Thymus (tissue), 11 donors: ENCODE measurements around the gene CD300LG. TPM values are rescaled to one million over a fixed set of nuclear protein-coding genes. Genes with fewer than 3 reads are reported as not detected.

Source experiments
- DNase-seq, 9 donors: peaks; one replicate each; pipeline ENCODE4 v3.0.0-alpha.2; 2013; ENCODE audit warnings: low spot score in 9 of 9, low read depth in 6 of 9, missing footprints in 1 of 9
- H3K27ac ChIP-seq, 2 donors: one replicate each; pipeline ENCODE4 v1.5.1; 2013; ENCODE audit warnings: control low read depth in 1 of 2, low read depth in 1 of 2, low read length in 1 of 2, mild to moderate bottlenecking in 1 of 2, moderate library complexity in 1 of 2
- H3K27me3 ChIP-seq, 2 donors: one replicate each; pipeline ENCODE4 v1.5.1; 2013; ENCODE audit warnings: low read length in 1 of 2; ENCODE audit not compliant: control insufficient read depth in 2 of 2, insufficient read depth in 1 of 2
- H3K36me3 ChIP-seq, 2 donors: one replicate each; pipeline ENCODE4 v1.5.1; 2013; ENCODE audit warnings: low read length in 1 of 2, mild to moderate bottlenecking in 1 of 2, moderate library complexity in 1 of 2; ENCODE audit not compliant: control insufficient read depth in 2 of 2, insufficient read depth in 2 of 2
- H3K4me1 ChIP-seq, 2 donors: one replicate each; pipeline ENCODE4 v1.5.1; 2013; ENCODE audit warnings: low read length in 2 of 2; ENCODE audit not compliant: control insufficient read depth in 2 of 2, insufficient read depth in 2 of 2
- H3K4me3 ChIP-seq, 2 donors: one replicate each; pipeline ENCODE4 v1.5.1; 2013; ENCODE audit warnings: low read length in 2 of 2, control low read depth in 1 of 2, mild to moderate bottlenecking in 1 of 2
- H3K9me3 ChIP-seq, 2 donors: one replicate each; pipeline ENCODE4 v1.5.1; 2013; ENCODE audit warnings: low read length in 1 of 2, mild to moderate bottlenecking in 1 of 2; ENCODE audit not compliant: control insufficient read depth in 2 of 2, insufficient read depth in 1 of 2
- WGBS: extraction: QIAGEN DNeasy Blood & Tissue Kit; methylation state at CpG from one replicate; pipeline ENCODE4 v1.1.7; 2013; 5-methylcytosine and 5-hydroxymethylcytosine counted together
- polyA plus RNA-seq: library from polyadenylated mRNA; stranded (reverse); fragments of 200-250 nt; gene quantifications from one replicate; pipeline ENCODE4 v1.2.3, GENCODE V29; 2013
- total RNA-seq: library from RNA; stranded (reverse); fragments of 120-200 nt; gene quantifications from one replicate; pipeline ENCODE4 v1.2.4, GENCODE V29; 2013
- donor health status: healthy.

Gene CD300LG
- total and polyA plus RNA-seq, 2 donors: 0.71 to 5.7 TPM

GRCh38 chr17:43810226-43810715 lies 36.7 kb upstream of the CD300LG start:
- Histone ChIP-seq H3K4me3 (no peak overlapping the region), H3K4me1 (no peaks in the 10 kb centered on the region), H3K27me3 (no peaks in the 10 kb centered on the region), H3K27ac (no peak overlapping the region), H3K9me3 (no peaks in the 10 kb centered on the region), H3K36me3 (no peaks in the 10 kb centered on the region)
- WGBS: 84% methylated on average over 4 of the region's 4 CpGs
- no peak for DNase-seq

DNA sequence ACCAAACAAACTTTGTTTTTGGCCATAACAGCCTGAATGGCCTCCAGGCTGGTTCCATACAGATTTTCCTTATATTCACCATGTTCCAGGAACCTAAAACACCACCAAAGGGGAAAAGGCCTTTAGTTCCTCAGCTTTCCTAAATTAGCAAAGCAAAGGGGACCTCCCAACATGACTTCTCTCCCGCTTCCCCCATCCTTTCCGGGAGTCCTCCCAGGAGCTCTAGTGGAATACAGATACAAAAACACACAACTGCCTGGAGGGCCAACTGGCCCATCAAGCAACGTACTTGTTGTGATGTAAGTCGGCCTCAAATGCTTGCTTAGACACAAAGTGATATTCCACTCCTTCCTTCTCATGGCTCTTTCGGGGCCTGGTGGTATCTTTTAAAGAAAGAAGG lies 36.2 kb upstream of the CD300LG start:
- Histone ChIP-seq H3K4me3 (no peak overlapping the region), H3K27ac (no peak overlapping the region), H3K9me3 (no peaks in the 10 kb centered on the region), H3K4me1 (no peaks in the 10 kb centered on the region), H3K27me3 (no peaks in the 10 kb centered on the region), H3K36me3 (no peaks in the 10 kb centered on the region)
- WGBS: 96% methylated on average over 5 of the region's 5 CpGs
- no peak for DNase-seq

DNA sequence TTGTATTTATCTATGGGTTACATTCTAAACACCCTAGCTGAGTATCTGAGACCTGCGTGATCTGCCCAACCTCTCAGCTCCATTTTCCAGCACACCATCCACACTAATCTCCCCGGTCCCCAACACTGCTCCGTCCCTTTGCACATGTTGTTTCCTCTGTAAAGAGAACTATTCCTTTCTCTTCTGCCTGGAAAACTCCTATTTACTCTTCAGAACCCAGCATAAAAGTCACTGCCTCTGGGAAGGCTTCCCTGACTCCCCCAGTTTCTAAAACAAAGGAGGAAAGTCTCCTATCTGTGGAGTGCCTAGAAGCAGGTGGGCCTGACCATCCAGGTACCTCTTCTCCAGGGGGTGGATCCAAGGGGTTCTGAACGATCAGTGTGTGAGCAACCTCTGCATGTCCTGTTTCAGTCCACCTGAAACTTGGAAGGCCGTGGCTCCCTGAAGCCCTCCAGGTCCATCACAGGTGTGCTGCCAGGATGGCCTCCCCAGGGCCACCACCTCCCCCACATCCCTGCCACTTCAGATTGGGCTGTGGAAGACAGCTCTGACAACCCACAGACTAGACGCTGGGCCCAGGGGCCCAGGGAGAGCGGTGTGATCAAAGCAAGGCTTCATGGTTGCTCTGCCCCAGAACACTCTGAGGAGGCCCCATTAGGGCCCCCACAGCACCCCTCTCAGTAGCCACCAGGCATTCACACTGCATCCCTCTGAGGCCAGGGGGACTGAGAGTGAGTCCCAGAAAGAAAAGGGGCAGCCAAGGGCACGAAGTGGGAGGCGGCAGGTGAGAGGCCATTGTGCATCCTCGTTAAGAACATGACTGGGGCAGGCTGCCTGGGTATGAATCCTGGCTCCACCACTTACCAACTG lies 34.3 kb upstream of the CD300LG start:
- DNase-seq: no peak
- H3K36me3 ChIP-seq: no peaks in the 10 kb centered on the region
- H3K27me3 ChIP-seq: no peaks in the 10 kb centered on the region
- H3K9me3 ChIP-seq: no peaks in the 10 kb centered on the region
- WGBS: 95% methylated on average over 10 of the region's 10 CpGs
- H3K27ac ChIP-seq: no peak overlapping the region
- no peak overlapping the region for H3K4me3 ChIP-seq
- no peaks in the 10 kb centered on the region for H3K4me1 ChIP-seq

DNA sequence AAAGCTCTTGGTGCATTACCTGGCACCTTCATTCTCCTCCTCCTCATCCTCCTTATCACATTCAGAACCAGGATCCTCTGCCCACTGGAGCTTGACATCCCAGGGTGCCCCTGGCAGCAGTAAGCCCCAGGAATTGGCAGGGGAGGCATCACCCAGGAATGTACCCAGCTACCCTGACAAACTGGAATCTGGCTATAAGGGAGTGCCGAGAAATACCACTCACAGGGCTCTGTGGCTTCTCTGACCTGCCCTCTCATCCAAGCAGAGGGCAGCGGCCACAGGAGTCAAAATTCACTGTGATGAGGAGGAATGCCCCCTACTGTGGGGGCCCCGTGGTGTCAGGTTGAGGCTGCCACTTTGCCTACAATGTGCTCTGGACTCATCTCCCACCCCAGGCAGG lies 33.6 kb upstream of the CD300LG start:
- no peak for DNase-seq
- H3K36me3 ChIP-seq: no peaks in the 10 kb centered on the region
- WGBS: 89% methylated on average over 3 of the region's 3 CpGs
- H3K4me1 ChIP-seq: no peaks in the 10 kb centered on the region
- H3K27me3 ChIP-seq: no peaks in the 10 kb centered on the region
- H3K4me3 ChIP-seq: no peak overlapping the region
- H3K27ac ChIP-seq: no peak overlapping the region
- no peaks in the 10 kb centered on the region for H3K9me3 ChIP-seq

- Histone ChIP-seq H3K4me1 (no peaks in the 10 kb centered on the region), H3K36me3 (no peaks in the 10 kb centered on the region), H3K27me3 (no peaks in the 10 kb centered on the region), H3K27ac (no peak overlapping the region), H3K4me3 (no peak overlapping the region), H3K9me3 (no peaks in the 10 kb centered on the region)
- no peak for DNase-seq
- WGBS: 88% methylated on average over 12 of the region's 12 CpGs
These were observed 33.0 kb upstream of the CD300LG start for GRCh38 chr17:43814026-43814425.

DNA sequence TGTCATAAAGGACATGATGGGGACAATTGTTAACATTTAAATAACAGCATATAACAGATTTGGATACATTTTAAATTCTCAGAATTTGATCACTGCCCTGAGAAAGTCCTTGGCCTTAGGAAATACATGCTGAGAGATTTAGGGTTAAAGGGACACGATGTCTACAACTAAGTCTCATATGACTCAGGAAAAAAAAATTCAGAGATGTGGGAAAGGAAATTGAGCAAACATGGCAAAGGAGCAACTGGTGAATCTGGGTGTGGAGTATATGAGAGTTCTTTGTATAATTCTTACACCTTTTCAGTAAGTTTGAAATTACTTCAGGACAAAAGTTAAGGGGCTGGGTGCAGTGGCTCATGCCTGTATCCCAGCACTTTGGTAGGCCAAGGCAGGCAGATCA lies 32.3 kb upstream of the CD300LG start:
- Histone ChIP-seq H3K36me3 (no peaks in the 10 kb centered on the region), H3K27me3 (no peaks in the 10 kb centered on the region)

DNA sequence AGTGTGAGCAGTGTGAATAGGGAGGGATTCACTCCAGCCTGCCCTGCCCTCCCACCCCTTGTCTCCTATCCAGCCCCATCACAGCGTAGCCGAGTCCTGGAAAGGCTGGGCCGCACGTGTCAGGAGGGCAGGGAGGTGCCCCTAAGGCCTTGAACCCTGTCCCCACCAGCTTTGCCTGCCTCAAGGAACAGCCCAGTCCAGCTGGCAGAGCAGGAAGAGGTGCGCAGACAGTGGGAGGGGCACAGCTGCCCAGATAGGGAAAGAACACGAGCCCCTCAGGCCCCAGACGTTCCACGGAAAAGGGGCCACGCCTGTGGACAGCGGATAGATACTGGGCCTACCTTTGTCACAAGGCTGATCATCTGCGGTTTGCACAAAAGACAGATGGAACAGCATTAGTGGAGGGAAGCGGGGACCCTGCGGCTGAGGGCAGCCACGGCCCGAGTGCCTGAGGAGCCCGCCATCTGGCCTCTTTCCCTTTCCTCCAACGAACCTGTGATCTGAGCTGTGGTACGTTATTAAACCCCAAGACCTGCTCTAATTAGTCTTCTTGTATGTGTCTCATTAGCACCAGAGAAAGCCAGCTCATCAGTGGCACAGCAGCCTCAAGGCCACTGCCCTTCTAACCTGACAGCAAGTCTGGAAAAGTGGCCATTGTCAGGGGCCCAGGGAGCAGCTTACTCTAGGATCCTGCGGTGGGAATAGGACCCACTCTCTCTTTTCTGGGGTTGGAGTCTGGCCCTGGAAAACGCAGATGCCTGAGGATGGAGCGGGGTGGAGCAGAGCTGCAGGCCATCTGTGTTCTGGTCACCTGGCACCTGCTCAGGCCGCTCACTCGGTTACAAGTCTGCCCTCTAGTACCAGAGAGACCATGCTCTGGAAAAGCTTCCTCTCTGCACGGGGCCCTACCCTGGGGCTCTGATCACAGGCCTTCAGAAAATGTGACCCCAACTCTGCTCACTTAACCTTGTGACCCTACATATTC lies 30.3 kb upstream of the CD300LG start:
- no peak overlapping the region for H3K27ac ChIP-seq
- no peaks in the 10 kb centered on the region for H3K4me1 ChIP-seq
- peaks cover 0 to 3% of the 10 kb centered on the region in 2 donors for H3K27me3 ChIP-seq
- no peaks in the 10 kb centered on the region for H3K9me3 ChIP-seq
- no peak for DNase-seq
- WGBS: 98% methylated on average over 24 of the region's 24 CpGs
- H3K4me3 ChIP-seq: no peak overlapping the region
- H3K36me3 ChIP-seq: no peaks in the 10 kb centered on the region

More for the DNA sequence above, 32.3 kb upstream of the CD300LG start:
- Histone ChIP-seq H3K27ac (no peak overlapping the region), H3K4me3 (no peak overlapping the region), H3K4me1 (no peaks in the 10 kb centered on the region), H3K9me3 (no peaks in the 10 kb centered on the region)
- WGBS: 76% methylated on average over 1 of the region's 1 CpG
- no peak for DNase-seq

GRCh38 chr17:43817826-43818225 lies 29.1 kb upstream of the CD300LG start:
- DNase-seq: no peak
- WGBS: 96% methylated on average over 9 of the region's 9 CpGs
- H3K9me3 ChIP-seq: no peaks in the 10 kb centered on the region
- no peaks in the 10 kb centered on the region for H3K36me3 ChIP-seq
- peaks cover 0 to 3% of the 10 kb centered on the region in 2 donors for H3K27me3 ChIP-seq
- H3K4me3 ChIP-seq: no peak overlapping the region
- no peaks in the 10 kb centered on the region for H3K4me1 ChIP-seq
- H3K27ac ChIP-seq: no peak overlapping the region

GRCh38 chr17:43818966-43819365 lies 28.0 kb upstream of the CD300LG start:
- Histone ChIP-seq H3K36me3 (no peaks in the 10 kb centered on the region), H3K4me3 (no peak overlapping the region)

More at GRCh38 chr17:43818966-43819365, 28.0 kb upstream of the CD300LG start:
- DNase-seq: no peak
- no peaks in the 10 kb centered on the region for H3K9me3 ChIP-seq
- no peaks in the 10 kb centered on the region for H3K4me1 ChIP-seq
- H3K27ac ChIP-seq: no peak overlapping the region
- peaks cover 0 to 3% of the 10 kb centered on the region in 2 donors for H3K27me3 ChIP-seq
- WGBS: 98% methylated on average over 5 of the region's 5 CpGs
